H1 (cell line): ENCODE results near the gene GPLD1. TPM values are rescaled to one million over a fixed set of nuclear protein-coding genes. Genes with fewer than 3 reads are reported as not detected.

Experiments
- ASH2L ChIP-seq: fragments of 200-600, 300-600 bp; sonication (generic); IDR thresholded peaks from one replicate; pipeline ENCODE4 v1.7.1; 2017; ENCODE audit warnings: low read length
- CBX8 ChIP-seq: fragments of 300-800, 300-1000 bp; sonication (generic); IDR thresholded peaks from 2 replicates; pipeline ENCODE4 v1.7.1; 2016; ENCODE audit warnings: low read depth, low read length, borderline replicate concordance
- CEBPB ChIP-seq: IDR thresholded peaks from 2 replicates; pipeline ENCODE4 v1.6.1; 2012; ENCODE audit warnings: low read depth, low read length
- CREB1 ChIP-seq: IDR thresholded peaks from 2 replicates; pipeline ENCODE4 v1.6.1; 2012; ENCODE audit warnings: inconsistent platforms
- NANOG ChIP-seq: IDR thresholded peaks from 2 replicates; pipeline ENCODE4 v1.6.1; 2011; ENCODE audit warnings: low read length, low read depth, mild to moderate bottlenecking, inconsistent platforms; ENCODE audit not compliant: insufficient read depth, poor library complexity, severe bottlenecking
- PHF8 ChIP-seq: fragments of 200-600 bp; sonication (generic); conservative IDR thresholded peaks from 2 replicates; pipeline ENCODE4 v1.7.1; 2012; ENCODE audit warnings: low read depth, mild to moderate bottlenecking, inconsistent platforms, low read length, moderate library complexity
- POU5F1 ChIP-seq: IDR thresholded peaks from 2 replicates; pipeline ENCODE4 v1.6.1; 2011; ENCODE audit warnings: low read depth, mild to moderate bottlenecking, low read length, moderate library complexity
- polyA plus RNA-seq, 7 experiments: library from polyadenylated mRNA; depleted of rRNA in 3 of 7; stranded (reverse) in 5 of 7; unstranded in 2 of 7; fragments of >200 nt in 5 of 7; fragments of 200-250 nt in 2 of 7; gene quantifications; 1 replicate in 5 of 7; 2 replicates in 1 of 7; 4 replicates in 1 of 7; pipeline versions ENCODE4 v1.2.1 to v1.2.3, GENCODE V29; 2011 to 2013; ENCODE audit warnings: missing spikeins in 2 of 7, mixed read lengths in 2 of 7
- total RNA-seq: library from RNA; stranded (reverse); fragmentation: NEBNext Ultra II Directional; extraction: Animal tissue kit (Norgen Biotek cat#: 25700); gene quantifications from 2 replicates; pipeline ENCODE4 v1.2.1, GENCODE V29; 2021

GPLD1 gene
- total and polyA plus RNA-seq, 2 of the 8 experiments (the other 6 are each of a cell fraction or from before 2014, with no cell fraction given): 3.7 to 5.3 TPM

GRCh38 chr6:24477070-24477469 is 12.3 kb downstream of the GPLD1 start (continued):
- TF ChIP-seq CEBPB (no peak), ASH2L (no peak), CBX8 (no peak), POU5F1 (no peak), PHF8 (no peak), NANOG (no peak), CREB1 (no peak)
